Adrenal gland (tissue), 12 donors: Measurements from ENCODE around the gene USP6NL. TPM values are rescaled to one million over a fixed set of nuclear protein-coding genes. Genes with fewer than 3 reads are reported as not detected.

ENCODE experiments used
- DNase-seq, 7 donors: peaks; one replicate each; pipeline ENCODE4 v3.0.0-alpha.2; 2019 to 2020
- H3K27ac ChIP-seq, 5 donors: fragments of 200-600 bp; sonication (generic) in 4 of 5; 1 replicate in 3 of 5; 2 replicates in 2 of 5; pipeline versions ENCODE4 v1.5.1 to v1.8.0; 2016 to 2020; ENCODE audit warnings: mild to moderate bottlenecking in 1 of 5
- H3K27me3 ChIP-seq: fragments of 200-600 bp; 2 replicates; pipeline ENCODE4 v1.8.0; 2021
- H3K36me3 ChIP-seq, 2 donors: fragments of 200-600 bp; replicated peaks in 1 of 2; 1 replicate in 1 of 2; 2 replicates in 1 of 2; pipeline versions ENCODE4 v1.5.1 to v1.8.0; 2018 to 2022
- H3K4me1 ChIP-seq, 2 donors: fragments of 200-600 bp; replicated peaks in 1 of 2; 1 replicate in 1 of 2; 2 replicates in 1 of 2; pipeline versions ENCODE4 v1.5.1 to v1.8.0; 2018 to 2021
- H3K4me3 ChIP-seq, 4 donors: fragments of 200-600 bp; sonication (generic) in 3 of 4; one replicate each; pipeline ENCODE4 v1.5.1; 2016 to 2018
- H3K9me3 ChIP-seq, 3 donors: fragments of 200-600 bp; sonication (generic) in 1 of 3; replicated peaks in 1 of 3; 1 replicate in 2 of 3; 2 replicates in 1 of 3; pipeline versions ENCODE4 v1.5.1 to v1.8.0; 2016 to 2021
- CTCF ChIP-seq, 6 experiments: fragments of 450-650 bp in 4 of 6; fragments of 200-600 bp in 2 of 6; sonication (generic) in 1 of 6; IDR thresholded peaks; 1 replicate in 5 of 6; 2 replicates in 1 of 6; pipeline versions ENCODE4 v1.5.1 to v1.8.0; 2016 to 2021; ENCODE audit warnings: antibody characterized with exemption in 6 of 6, mild to moderate bottlenecking in 2 of 6, moderate library complexity in 1 of 6
- POLR2A ChIP-seq, 2 donors: fragments of 450-650 bp; IDR thresholded peaks; one replicate each; pipeline ENCODE4 v1.6.1; 2017; ENCODE audit warnings: antibody characterized with exemption in 2 of 2, mild to moderate bottlenecking in 2 of 2, moderate library complexity in 1 of 2
- WGBS, 4 donors: extraction: QIAGEN DNeasy Blood & Tissue Kit in 2 of 4; methylation state at CpG; one replicate each; pipeline versions ENCODE4 v1.1.5 to v1.1.7; 2013 to 2017; 5-methylcytosine and 5-hydroxymethylcytosine counted together
- intact Hi-C, 2 donors: fragments of 100-400 bp; cut with DNase I; formaldehyde crosslinking; loops; one replicate each; pipeline versions ENCODE4 v1.14.1 to v1.15.0; 2022 to 2023
- polyA plus RNA-seq, 3 donors: library from polyadenylated mRNA; stranded (reverse); fragments of 200-250 nt in 2 of 3; fragments of 350-450 nt in 1 of 3; fragmentation: Illumina TruSeq in 1 of 3; extraction: RNeasy Lipid Tissue Mini Kit (QIAGEN cat#74804) in 1 of 3; gene quantifications; one replicate each; pipeline ENCODE4 v1.2.3, GENCODE V29; 2013 to 2014
- total RNA-seq, 9 donors: library from RNA; depleted of rRNA in 4 of 9; stranded (reverse); fragments of >200 nt in 4 of 9; fragments of 120-200 nt in 1 of 9; fragmentation: NEBNext Ultra II Directional in 1 of 9; extraction: Animal tissue kit (Norgen Biotek cat#: 25700) in 1 of 9; gene quantifications; one replicate each; pipeline versions ENCODE4 v1.1.0 to v1.2.4, GENCODE V29; 2013 to 2023
- donor health status: healthy with polysubstance abuse.
- donor health status: Bipolar disorder and iron deficiency.
- donor health status: DM: yes; HTN: yes; CAD: no.
- donor health status: DM: no; HTN: no; CAD: no.
- donor health status: DM: no; HTN: no; CAD: no.
- donor health status: DM: yes; HTN: yes; CAD: no.

Gene USP6NL
- total and polyA plus RNA-seq, 12 donors = 3.5 to 35.1 (median 19.8) TPM

- peak in 1 of 7 donors; percentile 33 for DNase-seq
- peaks cover 8 to 20% of the 10 kb centered on the region in 2 donors for H3K4me1 ChIP-seq
- H3K4me3 ChIP-seq = no peak overlapping the region
- H3K9me3 ChIP-seq = no peaks in the 10 kb centered on the region
- no peaks in the 10 kb centered on the region for H3K27me3 ChIP-seq
- TF ChIP-seq CTCF (IDR thresholded peaks at IDR 0.05) (no peak), POLR2A (IDR thresholded peaks at IDR 0.05) (no peak)
- intact Hi-C loops = no loop called here
- no peaks in the 10 kb centered on the region for H3K36me3 ChIP-seq
- WGBS, 4 donors = 48 to 61% (median 53%) methylated on average over 4 of the region's 4 CpGs
- peak overlapping the region in 4 of 5 donors; percentile 17 to 69 (median 30) for H3K27ac ChIP-seq
These were observed 59.4 kb downstream of the USP6NL start for GRCh38 chr10:11551916-11552602.

GRCh38 chr10:11551104-11551503, 60.3 kb downstream of the USP6NL start:
- Histone ChIP-seq H3K9me3 (no peaks in the 10 kb centered on the region), H3K36me3 (no peaks in the 10 kb centered on the region), H3K4me3 (no peak overlapping the region), H3K27ac (peak overlapping the region in 1 of 5 donors; percentile 46), H3K4me1 (peaks cover 8 to 20% of the 10 kb centered on the region in 2 donors), H3K27me3 (no peaks in the 10 kb centered on the region)
- no peak for DNase-seq
- intact Hi-C loops = no loop called here
- no peak for TF ChIP-seq POLR2A (IDR thresholded peaks at IDR 0.05)
- no peak for TF ChIP-seq CTCF (IDR thresholded peaks at IDR 0.05)
- WGBS, 4 donors = 94 to 98% (median 97%) methylated on average over 4 of the region's 4 CpGs

GRCh38 chr10:11548768-11549099, 62.7 kb downstream of the USP6NL start:
- H3K36me3 ChIP-seq = no peaks in the 10 kb centered on the region
- no peak overlapping the region for H3K27ac ChIP-seq
- H3K4me3 ChIP-seq = no peak overlapping the region
- no peak for DNase-seq
- WGBS, 4 donors = 86 to 92% (median 89%) methylated on average over 2 of the region's 2 CpGs
- TF ChIP-seq CTCF (IDR thresholded peaks at IDR 0.05) (no peak), POLR2A (IDR thresholded peaks at IDR 0.05) (no peak)
- H3K27me3 ChIP-seq = no peaks in the 10 kb centered on the region
- H3K4me1 ChIP-seq = peaks cover 8 to 20% of the 10 kb centered on the region in 2 donors
- no peaks in the 10 kb centered on the region for H3K9me3 ChIP-seq
- intact Hi-C loops = no loop called here

- TF ChIP-seq POLR2A (IDR thresholded peaks at IDR 0.05) (no peak), CTCF (IDR thresholded peaks at IDR 0.05) (no peak)
- Histone ChIP-seq H3K27me3 (no peaks in the 10 kb centered on the region), H3K4me3 (no peak overlapping the region), H3K36me3 (no peaks in the 10 kb centered on the region), H3K9me3 (no peaks in the 10 kb centered on the region), H3K4me1 (peaks cover 8 to 20% of the 10 kb centered on the region in 2 donors), H3K27ac (no peak overlapping the region)
- DNase-seq = no peak
- 92 to 100% (median 92%) methylated on average over 1 of the region's 1 CpG for WGBS, 4 donors
- intact Hi-C loops = no loop called here
These were observed 63.2 kb downstream of the USP6NL start for GRCh38 chr10:11548065-11548767.
